ENCODE results near the gene LMO7. TPM values are rescaled to one million over a fixed set of nuclear protein-coding genes. Genes with fewer than 3 reads are reported as not detected.

LMO7 gene
- polyA plus RNA-seq, 1 donor, result 149 TPM

DNA sequence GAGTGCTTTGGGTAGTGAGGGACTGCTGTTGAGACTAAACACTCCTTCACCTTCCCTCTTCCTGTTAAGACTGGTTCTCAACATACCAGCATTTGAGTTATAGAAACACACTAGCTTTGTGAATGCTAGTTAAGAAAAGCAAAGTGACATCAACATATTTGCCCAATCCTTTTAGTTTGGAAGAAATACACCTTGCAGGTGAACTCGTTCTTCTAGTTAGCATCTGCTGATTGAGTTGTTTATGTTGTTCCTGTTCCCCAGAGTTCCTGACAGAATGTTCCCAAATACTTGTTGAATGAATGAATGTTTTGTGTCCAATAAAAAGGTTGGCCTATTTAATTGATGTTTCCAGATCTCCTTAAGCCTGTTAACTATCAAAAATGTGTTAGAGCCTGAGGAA, 7.1 kb downstream of the LMO7 start:
- H3K9me3 ChIP-seq (ENCODE audit: control insufficient read depth, low read depth, low read length), result no peaks in the 10 kb centered on the region
- WGBS (ENCODE audit: insufficient coverage, low lambda C conversion rate), result no CpG with 5 or more reads among the region's 1 CpG
- peaks cover 5% of the 10 kb centered on the region for H3K27me3 ChIP-seq (ENCODE audit: control insufficient read depth, insufficient read depth, low read length)
- H3K4me3 ChIP-seq (ENCODE audit: low read length), result no peak overlapping the region
- no peaks in the 10 kb centered on the region for H3K4me1 ChIP-seq (ENCODE audit: control insufficient read depth, insufficient read depth, low read length)
- H3K36me3 ChIP-seq (ENCODE audit: control insufficient read depth, insufficient read depth, low read length), result no peaks in the 10 kb centered on the region
- DNase-seq, result no peak
- no peak overlapping the region for H3K27ac ChIP-seq (ENCODE audit: low read length)

DNA sequence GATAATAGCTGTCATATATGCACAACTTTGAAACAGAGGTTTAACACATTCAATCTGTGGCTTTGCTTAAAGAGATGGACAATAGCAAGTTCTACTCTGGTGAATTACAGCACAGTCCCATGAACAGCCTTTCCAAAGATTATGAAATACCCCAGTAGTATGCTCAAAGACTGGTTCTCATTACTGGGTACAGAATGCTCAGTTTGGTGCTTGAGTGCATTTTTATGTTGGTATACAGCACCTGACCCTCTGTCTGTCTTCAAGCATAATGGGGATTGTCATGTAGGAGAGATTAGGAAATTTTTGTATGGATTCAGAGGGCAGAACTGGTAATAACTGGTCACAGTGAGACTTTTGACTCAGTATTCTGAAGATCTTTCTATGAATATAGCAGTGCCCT, 7.6 kb downstream of the LMO7 start:
- Histone ChIP-seq H3K4me3 (ENCODE audit: low read length) (no peak overlapping the region), H3K9me3 (ENCODE audit: control insufficient read depth, low read depth, low read length) (no peaks in the 10 kb centered on the region), H3K27me3 (ENCODE audit: control insufficient read depth, insufficient read depth, low read length) (no peaks in the 10 kb centered on the region), H3K36me3 (ENCODE audit: control insufficient read depth, insufficient read depth, low read length) (no peaks in the 10 kb centered on the region), H3K27ac (ENCODE audit: low read length) (no peak overlapping the region), H3K4me1 (ENCODE audit: control insufficient read depth, insufficient read depth, low read length) (no peaks in the 10 kb centered on the region)
- DNase-seq, result no peak

GRCh38 chr13:75645141-75645540, 9.0 kb downstream of the LMO7 start:
- no peaks in the 10 kb centered on the region for H3K9me3 ChIP-seq (ENCODE audit: control insufficient read depth, low read depth, low read length)
- 90% methylated on average over 2 of the region's 3 CpGs for WGBS (ENCODE audit: insufficient coverage, low lambda C conversion rate)
- H3K36me3 ChIP-seq (ENCODE audit: control insufficient read depth, insufficient read depth, low read length), result no peaks in the 10 kb centered on the region
- no peaks in the 10 kb centered on the region for H3K27me3 ChIP-seq (ENCODE audit: control insufficient read depth, insufficient read depth, low read length)
- H3K4me3 ChIP-seq (ENCODE audit: low read length), result no peak overlapping the region
- H3K27ac ChIP-seq (ENCODE audit: low read length), result no peak overlapping the region
- no peaks in the 10 kb centered on the region for H3K4me1 ChIP-seq (ENCODE audit: control insufficient read depth, insufficient read depth, low read length)
- no peak for DNase-seq

GRCh38 chr13:75647126-75647784, 11.1 kb downstream of the LMO7 start:
- Histone ChIP-seq H3K4me3 (ENCODE audit: low read length) (no peak overlapping the region), H3K9me3 (ENCODE audit: control insufficient read depth, low read depth, low read length) (no peaks in the 10 kb centered on the region), H3K4me1 (ENCODE audit: control insufficient read depth, insufficient read depth, low read length) (no peaks in the 10 kb centered on the region), H3K27me3 (ENCODE audit: control insufficient read depth, insufficient read depth, low read length) (no peaks in the 10 kb centered on the region), H3K36me3 (ENCODE audit: control insufficient read depth, insufficient read depth, low read length) (no peaks in the 10 kb centered on the region), H3K27ac (ENCODE audit: low read length) (no peak overlapping the region)
- 100% methylated on average over 1 of the region's 1 CpG for WGBS (ENCODE audit: insufficient coverage, low lambda C conversion rate)
- DNase-seq, result no peak

GRCh38 chr13:75648446-75648845, 12.3 kb downstream of the LMO7 start:
- DNase-seq, result no peak
- Histone ChIP-seq H3K9me3 (ENCODE audit: control insufficient read depth, low read depth, low read length) (no peaks in the 10 kb centered on the region), H3K36me3 (ENCODE audit: control insufficient read depth, insufficient read depth, low read length) (no peaks in the 10 kb centered on the region), H3K4me1 (ENCODE audit: control insufficient read depth, insufficient read depth, low read length) (no peaks in the 10 kb centered on the region), H3K4me3 (ENCODE audit: low read length) (no peak overlapping the region), H3K27me3 (ENCODE audit: control insufficient read depth, insufficient read depth, low read length) (no peaks in the 10 kb centered on the region), H3K27ac (ENCODE audit: low read length) (no peak overlapping the region)
- WGBS (ENCODE audit: insufficient coverage, low lambda C conversion rate), result 83% methylated on average over 1 of the region's 2 CpGs

GRCh38 chr13:75651013-75651412, 14.9 kb downstream of the LMO7 start:
- DNase-seq, result no peak
- Histone ChIP-seq H3K4me1 (ENCODE audit: control insufficient read depth, insufficient read depth, low read length) (no peaks in the 10 kb centered on the region), H3K36me3 (ENCODE audit: control insufficient read depth, insufficient read depth, low read length) (no peaks in the 10 kb centered on the region), H3K9me3 (ENCODE audit: control insufficient read depth, low read depth, low read length) (no peaks in the 10 kb centered on the region), H3K27ac (ENCODE audit: low read length) (no peak overlapping the region), H3K27me3 (ENCODE audit: control insufficient read depth, insufficient read depth, low read length) (no peaks in the 10 kb centered on the region), H3K4me3 (ENCODE audit: low read length) (no peak overlapping the region)
- 100% methylated on average over 1 of the region's 2 CpGs for WGBS (ENCODE audit: insufficient coverage, low lambda C conversion rate)

DNA sequence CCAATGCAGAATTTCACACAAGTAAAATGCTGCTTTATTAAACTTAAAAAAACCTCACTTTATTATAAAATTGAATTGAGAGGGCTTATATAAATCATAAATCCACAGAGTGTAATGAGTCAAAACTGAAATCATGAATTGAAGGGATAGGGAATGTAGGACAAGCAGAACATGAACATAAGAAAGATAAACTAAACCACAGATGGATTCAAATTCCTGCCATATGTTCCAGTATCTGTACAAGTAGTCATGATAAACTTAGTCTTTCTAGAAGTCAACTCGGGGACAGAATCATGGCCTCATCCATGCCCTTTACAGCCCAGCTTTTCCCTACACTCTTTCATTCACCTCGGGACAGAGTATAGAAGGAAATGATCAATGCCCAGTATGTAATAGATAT, 16.6 kb downstream of the LMO7 start:
- H3K4me1 ChIP-seq (ENCODE audit: control insufficient read depth, insufficient read depth, low read length), result no peaks in the 10 kb centered on the region
- no peaks in the 10 kb centered on the region for H3K9me3 ChIP-seq (ENCODE audit: control insufficient read depth, low read depth, low read length)
- 100% methylated on average over 1 of the region's 2 CpGs for WGBS (ENCODE audit: insufficient coverage, low lambda C conversion rate)
- DNase-seq, result no peak
- no peaks in the 10 kb centered on the region for H3K36me3 ChIP-seq (ENCODE audit: control insufficient read depth, insufficient read depth, low read length)
- no peaks in the 10 kb centered on the region for H3K27me3 ChIP-seq (ENCODE audit: control insufficient read depth, insufficient read depth, low read length)
- no peak overlapping the region for H3K4me3 ChIP-seq (ENCODE audit: low read length)
- H3K27ac ChIP-seq (ENCODE audit: low read length), result no peak overlapping the region

- H3K4me3 ChIP-seq (ENCODE audit: low read length), result no peak overlapping the region
- no CpG with 5 or more reads among the region's 3 CpGs for WGBS (ENCODE audit: insufficient coverage, low lambda C conversion rate)
- H3K36me3 ChIP-seq (ENCODE audit: control insufficient read depth, insufficient read depth, low read length), result no peaks in the 10 kb centered on the region
- no peaks in the 10 kb centered on the region for H3K9me3 ChIP-seq (ENCODE audit: control insufficient read depth, low read depth, low read length)
- H3K27ac ChIP-seq (ENCODE audit: low read length), result no peak overlapping the region
- no peaks in the 10 kb centered on the region for H3K27me3 ChIP-seq (ENCODE audit: control insufficient read depth, insufficient read depth, low read length)
- DNase-seq, result no peak
- H3K4me1 ChIP-seq (ENCODE audit: control insufficient read depth, insufficient read depth, low read length), result no peaks in the 10 kb centered on the region
Observed at GRCh38 chr13:75656425-75656989, 20.4 kb downstream of the LMO7 start.

DNA sequence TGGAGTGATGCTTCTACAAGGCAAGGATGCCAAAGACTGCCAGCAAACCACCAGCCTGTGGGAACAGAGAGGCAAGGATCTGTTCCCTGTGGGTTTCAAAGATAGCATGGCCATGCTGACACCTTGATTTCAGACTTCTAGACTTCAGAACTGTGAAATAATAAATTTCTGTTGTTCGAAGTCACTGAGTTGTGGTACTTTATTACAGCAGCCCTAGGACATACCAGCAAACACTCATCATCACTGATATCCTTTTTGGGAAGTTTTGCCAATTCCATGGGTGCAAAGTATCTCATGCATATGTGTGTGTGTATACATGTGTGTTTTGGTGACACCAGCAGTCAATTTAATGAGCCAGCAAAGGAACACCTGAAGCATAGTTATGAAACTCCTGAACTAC, 21.0 kb downstream of the LMO7 start:
- H3K27me3 ChIP-seq (ENCODE audit: control insufficient read depth, insufficient read depth, low read length), result no peaks in the 10 kb centered on the region
- no peak for DNase-seq
- no peak overlapping the region for H3K4me3 ChIP-seq (ENCODE audit: low read length)
- WGBS (ENCODE audit: insufficient coverage, low lambda C conversion rate), result no CpG with 5 or more reads among the region's 1 CpG
- H3K4me1 ChIP-seq (ENCODE audit: control insufficient read depth, insufficient read depth, low read length), result no peaks in the 10 kb centered on the region
- no peaks in the 10 kb centered on the region for H3K36me3 ChIP-seq (ENCODE audit: control insufficient read depth, insufficient read depth, low read length)
- H3K27ac ChIP-seq (ENCODE audit: low read length), result no peak overlapping the region
- no peaks in the 10 kb centered on the region for H3K9me3 ChIP-seq (ENCODE audit: control insufficient read depth, low read depth, low read length)

DNA sequence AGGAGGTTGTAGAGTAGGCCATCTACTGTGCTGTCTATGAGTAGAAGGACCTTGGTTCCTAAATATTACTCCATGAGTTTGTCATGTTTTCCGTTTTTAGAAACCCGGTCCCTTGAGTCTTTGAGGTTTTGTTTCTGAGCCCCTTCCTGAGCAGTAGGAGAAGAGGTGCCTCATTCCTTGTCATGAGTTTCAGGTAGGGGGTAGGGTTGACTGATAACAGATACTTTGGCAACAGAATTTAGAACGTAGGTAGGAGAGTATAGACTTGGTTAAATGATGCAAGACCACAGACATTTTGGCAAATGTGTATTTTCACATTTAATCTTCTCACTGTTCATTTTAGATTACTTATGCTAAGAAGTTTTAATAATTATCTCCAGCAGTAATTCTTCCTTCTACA, 24.6 kb downstream of the LMO7 start:
- peaks cover 3% of the 10 kb centered on the region for H3K4me1 ChIP-seq (ENCODE audit: control insufficient read depth, insufficient read depth, low read length)
- no peak overlapping the region for H3K4me3 ChIP-seq (ENCODE audit: low read length)
- DNase-seq, result no peak
- no peaks in the 10 kb centered on the region for H3K27me3 ChIP-seq (ENCODE audit: control insufficient read depth, insufficient read depth, low read length)
- H3K9me3 ChIP-seq (ENCODE audit: control insufficient read depth, low read depth, low read length), result no peaks in the 10 kb centered on the region
- H3K27ac ChIP-seq (ENCODE audit: low read length), result no peak overlapping the region
- WGBS (ENCODE audit: insufficient coverage, low lambda C conversion rate), result no CpG with 5 or more reads among the region's 3 CpGs
- no peaks in the 10 kb centered on the region for H3K36me3 ChIP-seq (ENCODE audit: control insufficient read depth, insufficient read depth, low read length)

GRCh38 chr13:75661443-75661842, 25.3 kb downstream of the LMO7 start:
- H3K4me1 ChIP-seq (ENCODE audit: control insufficient read depth, insufficient read depth, low read length), result peaks cover 3% of the 10 kb centered on the region

More at GRCh38 chr13:75661443-75661842, 25.3 kb downstream of the LMO7 start:
- no peaks in the 10 kb centered on the region for H3K9me3 ChIP-seq (ENCODE audit: control insufficient read depth, low read depth, low read length)
- no peak overlapping the region for H3K27ac ChIP-seq (ENCODE audit: low read length)
- H3K4me3 ChIP-seq (ENCODE audit: low read length), result no peak overlapping the region
- H3K27me3 ChIP-seq (ENCODE audit: control insufficient read depth, insufficient read depth, low read length), result no peaks in the 10 kb centered on the region
- no CpG with 5 or more reads among the region's 4 CpGs for WGBS (ENCODE audit: insufficient coverage, low lambda C conversion rate)
- no peaks in the 10 kb centered on the region for H3K36me3 ChIP-seq (ENCODE audit: control insufficient read depth, insufficient read depth, low read length)
- DNase-seq, result no peak
